HL-60 (cell line): ENCODE results near the gene SSBP4.

Experiments used
- DNase-seq, 2 experiments: peaks; one replicate each; pipeline ENCODE4 v3.0.0-alpha.2; 2010 to 2020; ENCODE audit warnings: low read depth in 1 of 2, low spot score in 1 of 2
- H3K27ac ChIP-seq: fragments of 250-450 bp; sonication (Bioruptor Pico); replicated peaks from 2 replicates; pipeline ENCODE4 v1.5.1; 2020; ENCODE audit warnings: mild to moderate bottlenecking, moderate library complexity
- H3K27me3 ChIP-seq: fragments of 250-450 bp; sonication (Bioruptor Pico); 2 replicates; pipeline ENCODE4 v1.5.1; 2021; ENCODE audit warnings: mild to moderate bottlenecking, moderate library complexity; ENCODE audit not compliant: insufficient read depth, poor library complexity, severe bottlenecking
- H3K4me3 ChIP-seq: replicated peaks from 2 replicates; pipeline ENCODE4 v1.5.1; 2011; ENCODE audit warnings: mild to moderate bottlenecking, control low read depth, low read length; ENCODE audit not compliant: insufficient read depth
- CTCF ChIP-seq: IDR thresholded peaks from one replicate; pipeline ENCODE4 v1.5.1; 2011; ENCODE audit warnings: low read length, control low read depth, inconsistent platforms; ENCODE audit not compliant: insufficient read depth
- GABPA ChIP-seq: IDR thresholded peaks from 2 replicates; pipeline ENCODE4 v1.6.1; 2012; ENCODE audit warnings: low read depth
- POLR2AphosphoS5 ChIP-seq: IDR thresholded peaks from 2 replicates; pipeline ENCODE4 v1.6.1; 2012; ENCODE audit warnings: low read depth
- SPI1 ChIP-seq: IDR thresholded peaks from 2 replicates; pipeline ENCODE4 v1.6.1; 2012; ENCODE audit warnings: low read depth, mild to moderate bottlenecking, borderline replicate concordance
- TF ChIP-seq, protein P1 (sequence below): IDR thresholded peaks from 2 replicates; pipeline ENCODE4 v1.6.1; 2012; ENCODE audit warnings: low read depth; ENCODE audit not compliant: insufficient replicate concordance

SSBP4 gene

DNA sequence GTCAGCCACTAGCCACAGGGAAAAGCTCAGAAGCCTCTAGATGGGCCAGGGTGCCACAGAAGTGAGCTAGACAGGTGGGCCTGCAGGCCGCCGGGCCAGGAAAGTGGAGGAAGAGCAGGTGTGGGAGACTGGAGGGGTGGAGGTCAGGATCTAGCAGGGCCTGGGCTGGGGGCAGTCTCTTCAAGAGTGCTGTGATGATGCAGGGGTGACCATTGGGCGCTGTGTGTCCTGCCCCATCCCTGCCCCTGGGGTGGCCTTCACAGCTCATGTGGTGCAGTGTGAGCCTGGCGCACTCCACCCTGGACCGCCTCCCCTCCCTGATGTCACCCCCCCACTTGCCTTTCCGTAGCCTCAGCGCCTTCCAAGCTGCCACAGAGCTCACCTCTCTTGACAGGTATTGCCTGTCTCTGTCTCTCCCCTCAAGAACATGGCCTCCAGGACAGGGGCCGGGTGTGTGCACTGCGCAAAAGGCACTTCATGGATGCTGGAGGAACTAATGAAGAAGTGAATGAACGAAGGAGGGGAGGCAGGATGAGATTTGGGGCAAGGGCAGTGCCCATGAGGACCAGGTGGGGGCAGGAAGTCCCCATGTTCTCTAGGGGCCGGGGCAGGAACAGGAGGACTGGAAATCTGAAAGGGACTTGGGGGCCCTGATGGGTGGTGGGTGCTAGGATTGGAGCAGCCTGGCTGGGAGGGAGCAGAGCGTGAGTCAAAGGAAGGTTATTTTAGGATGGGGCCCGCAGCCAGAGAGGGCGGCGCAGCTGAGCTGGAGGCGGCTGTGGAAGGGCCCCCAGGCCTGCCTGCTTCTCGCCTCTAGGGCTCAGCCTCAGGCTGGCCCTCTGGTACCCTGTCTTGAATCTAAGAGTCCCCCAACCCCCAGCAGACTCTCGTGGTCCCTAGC, 6.6 kb downstream of the SSBP4 start:
- Histone ChIP-seq H3K27me3 (no peaks in the 10 kb centered on the region), H3K27ac (no peak overlapping the region), H3K4me3 (no peak overlapping the region)
- DNase-seq = no peak
- no peak for TF ChIP-seq SPI1
- no peak for TF ChIP-seq GABPA
- no peak for TF ChIP-seq CTCF
- TF ChIP-seq, protein P1, sequence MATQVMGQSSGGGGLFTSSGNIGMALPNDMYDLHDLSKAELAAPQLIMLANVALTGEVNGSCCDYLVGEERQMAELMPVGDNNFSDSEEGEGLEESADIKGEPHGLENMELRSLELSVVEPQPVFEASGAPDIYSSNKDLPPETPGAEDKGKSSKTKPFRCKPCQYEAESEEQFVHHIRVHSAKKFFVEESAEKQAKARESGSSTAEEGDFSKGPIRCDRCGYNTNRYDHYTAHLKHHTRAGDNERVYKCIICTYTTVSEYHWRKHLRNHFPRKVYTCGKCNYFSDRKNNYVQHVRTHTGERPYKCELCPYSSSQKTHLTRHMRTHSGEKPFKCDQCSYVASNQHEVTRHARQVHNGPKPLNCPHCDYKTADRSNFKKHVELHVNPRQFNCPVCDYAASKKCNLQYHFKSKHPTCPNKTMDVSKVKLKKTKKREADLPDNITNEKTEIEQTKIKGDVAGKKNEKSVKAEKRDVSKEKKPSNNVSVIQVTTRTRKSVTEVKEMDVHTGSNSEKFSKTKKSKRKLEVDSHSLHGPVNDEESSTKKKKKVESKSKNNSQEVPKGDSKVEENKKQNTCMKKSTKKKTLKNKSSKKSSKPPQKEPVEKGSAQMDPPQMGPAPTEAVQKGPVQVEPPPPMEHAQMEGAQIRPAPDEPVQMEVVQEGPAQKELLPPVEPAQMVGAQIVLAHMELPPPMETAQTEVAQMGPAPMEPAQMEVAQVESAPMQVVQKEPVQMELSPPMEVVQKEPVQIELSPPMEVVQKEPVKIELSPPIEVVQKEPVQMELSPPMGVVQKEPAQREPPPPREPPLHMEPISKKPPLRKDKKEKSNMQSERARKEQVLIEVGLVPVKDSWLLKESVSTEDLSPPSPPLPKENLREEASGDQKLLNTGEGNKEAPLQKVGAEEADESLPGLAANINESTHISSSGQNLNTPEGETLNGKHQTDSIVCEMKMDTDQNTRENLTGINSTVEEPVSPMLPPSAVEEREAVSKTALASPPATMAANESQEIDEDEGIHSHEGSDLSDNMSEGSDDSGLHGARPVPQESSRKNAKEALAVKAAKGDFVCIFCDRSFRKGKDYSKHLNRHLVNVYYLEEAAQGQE = no peak
- TF ChIP-seq POLR2AphosphoS5 = no peak

GRCh38 chr19:18426416-18426767, 7.2 kb downstream of the SSBP4 start:
- Histone ChIP-seq H3K4me3 (no peak overlapping the region), H3K27me3 (no peaks in the 10 kb centered on the region), H3K27ac (no peak overlapping the region)
- TF ChIP-seq POLR2AphosphoS5 = no peak
- no peak for TF ChIP-seq SPI1
- TF ChIP-seq, protein P1 = no peak
- no peak for TF ChIP-seq GABPA
- TF ChIP-seq CTCF = no peak
- no peak for DNase-seq

DNA sequence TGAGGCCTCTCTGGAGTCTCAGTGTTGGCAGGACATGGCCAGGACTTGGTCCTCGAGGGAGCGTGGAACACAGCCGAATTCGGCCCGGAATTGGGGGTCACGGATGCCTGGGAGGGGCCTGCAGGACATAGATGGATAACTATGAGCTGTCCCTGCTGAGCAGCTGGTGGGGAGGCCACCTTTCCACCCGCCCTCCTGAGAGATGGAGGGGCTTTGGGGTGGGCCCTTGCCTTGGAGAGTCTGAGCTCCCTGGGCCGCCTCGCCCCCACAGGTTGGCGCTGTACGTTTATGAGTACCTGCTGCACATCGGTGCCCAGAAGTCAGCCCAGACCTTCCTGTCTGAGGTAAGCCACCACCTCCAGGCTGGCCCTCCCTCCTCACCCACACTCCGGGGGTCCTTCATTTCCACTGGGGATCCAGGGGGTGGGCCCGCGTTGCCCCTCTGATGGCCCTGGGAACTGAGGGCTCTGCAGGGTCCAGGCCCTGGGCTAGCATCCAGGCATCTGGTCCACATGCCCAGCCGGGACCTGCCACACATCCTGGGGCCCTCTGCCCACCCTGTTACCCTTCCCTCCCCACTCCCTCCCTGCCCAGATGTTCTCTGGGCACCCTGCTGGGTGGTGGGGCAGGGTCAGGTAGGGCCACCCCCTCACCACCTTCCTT, 8.0 kb downstream of the SSBP4 start:
- no peak overlapping the region for H3K4me3 ChIP-seq
- no peak overlapping the region for H3K27ac ChIP-seq
- no peaks in the 10 kb centered on the region for H3K27me3 ChIP-seq
- no peak for TF ChIP-seq GABPA
- no peak for TF ChIP-seq CTCF
- no peak for TF ChIP-seq SPI1
- no peak for TF ChIP-seq POLR2AphosphoS5
- TF ChIP-seq, protein P1 = no peak
- no peak for DNase-seq
